Astrocyte (in vitro differentiated cells and primary cell): ENCODE results near the gene ELOVL7.

Experiments used
- CTCF ChIP-seq: IDR thresholded peaks from 2 replicates; pipeline ENCODE4 v1.5.1; 2011; ENCODE audit warnings: low read depth, mild to moderate bottlenecking, inconsistent platforms, low read length, moderate library complexity; ENCODE audit not compliant: insufficient read depth
- EZH2 ChIP-seq: IDR thresholded peaks from 2 replicates; pipeline ENCODE4 v1.6.1; 2012; ENCODE audit warnings: mild to moderate bottlenecking, low read length, inconsistent platforms; ENCODE audit not compliant: insufficient read depth

DNA sequence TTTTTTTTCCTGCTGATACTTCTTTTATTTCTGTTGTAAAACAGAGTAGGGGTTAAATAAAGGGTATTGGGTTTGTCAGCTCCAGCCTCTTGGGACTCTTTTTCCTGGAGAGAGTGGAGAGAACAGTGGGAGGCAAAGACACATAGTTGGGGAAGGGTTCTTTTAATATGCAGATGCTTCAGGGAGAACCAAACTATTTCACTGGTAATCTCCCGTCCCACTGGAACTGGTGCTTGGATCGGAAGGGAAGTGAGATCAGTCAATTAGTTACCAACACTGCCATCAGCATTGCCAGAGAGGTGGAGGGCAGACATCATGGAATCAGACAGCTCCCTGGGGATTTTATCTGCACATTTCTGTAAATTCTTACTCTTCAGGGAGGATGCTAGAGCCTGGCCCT lies 47.6 kb upstream of the ELOVL7 start:
- TF ChIP-seq EZH2 (no peak), CTCF (no peak)
